HG03575 (cell line): ENCODE data around the gene SORCS2.
"Not testable (repeated sequence)": the region's sequence is repeated elsewhere in the genome, so short reads cannot be mapped to it uniquely, and the experiment has no call there.

Source experiments
- ATAC-seq: cut with Tn5 transposase; IDR thresholded peaks from one replicate; pipeline ENCODE4 v1.9.1; 2021; ENCODE audit not compliant: unreplicated experiment, insufficient number of reproducible peaks, low FRiP score; ENCODE audit errors: extremely low read depth

The SORCS2 gene

GRCh38 chr4:7600247-7600646 lies 407.9 kb downstream of the SORCS2 start:
- ATAC-seq: no peak

GRCh38 chr4:7602166-7602565 lies 409.8 kb downstream of the SORCS2 start:
- not testable (repeated sequence) for ATAC-seq

GRCh38 chr4:7607156-7607910 lies 415.0 kb downstream of the SORCS2 start:
- ATAC-seq: no peak

- ATAC-seq: no peak
Observed at GRCh38 chr4:7608046-7608445, 415.7 kb downstream of the SORCS2 start.

GRCh38 chr4:7609316-7609715 lies 417.0 kb downstream of the SORCS2 start:
- ATAC-seq: no peak

- ATAC-seq: no peak
Observed at GRCh38 chr4:7610022-7610670, 417.8 kb downstream of the SORCS2 start.

GRCh38 chr4:7610841-7611240 lies 418.5 kb downstream of the SORCS2 start:
- no peak for ATAC-seq

- no peak for ATAC-seq
Observed at GRCh38 chr4:7612311-7612897, 420.1 kb downstream of the SORCS2 start.

GRCh38 chr4:7614350-7614949 lies 422.1 kb downstream of the SORCS2 start:
- ATAC-seq: no peak

GRCh38 chr4:7616193-7616592 lies 423.9 kb downstream of the SORCS2 start:
- no peak for ATAC-seq

GRCh38 chr4:7618361-7618760 lies 426.0 kb downstream of the SORCS2 start:
- ATAC-seq: no peak

- no peak for ATAC-seq
Observed at GRCh38 chr4:7620086-7620813, 427.9 kb downstream of the SORCS2 start.

GRCh38 chr4:7620814-7621176 lies 428.5 kb downstream of the SORCS2 start:
- ATAC-seq: no peak

- no peak for ATAC-seq
Observed at GRCh38 chr4:7621252-7622035, 429.1 kb downstream of the SORCS2 start.

- no peak for ATAC-seq
Observed at GRCh38 chr4:7622371-7622770, 430.0 kb downstream of the SORCS2 start.

GRCh38 chr4:7623468-7623867 lies 431.1 kb downstream of the SORCS2 start:
- no peak for ATAC-seq

GRCh38 chr4:7624396-7624980 lies 432.1 kb downstream of the SORCS2 start:
- ATAC-seq: no peak

- no peak for ATAC-seq
Observed at GRCh38 chr4:7625071-7625470, 432.7 kb downstream of the SORCS2 start.
